ENCODE measurements around the gene OR4B1. TPM values are rescaled to one million over a fixed set of nuclear protein-coding genes. Genes with fewer than 3 reads are reported as not detected.
A peak's percentile ranks its signal among the peaks of the same experiment; 100 is the strongest.

The OR4B1 gene
- total and polyA plus RNA-seq, 2 donors (not counting 3 experiments of a cell fraction or from before 2014, with no cell fraction given): not detected

- Histone ChIP-seq H3K27ac (ENCODE audit: insufficient read depth, low read depth, low read length) (no peak overlapping the region), H2AFZ (ENCODE audit: low read depth, low read length) (no peak overlapping the region), H3K9me3 (replicated peaks; ENCODE audit: control insufficient read depth, insufficient read depth, low read length) (no peaks in the 10 kb centered on the region), H4K20me1 (replicated peaks; ENCODE audit: control insufficient read depth, extremely low read depth, insufficient read depth, low read length) (no peaks in the 10 kb centered on the region), H3K9me1 (replicated peaks; ENCODE audit: control insufficient read depth, extremely low read depth, insufficient read depth, low read length) (no peaks in the 10 kb centered on the region), H3K9ac (replicated peaks; ENCODE audit: extremely low read depth, insufficient read depth, low read length) (no peak overlapping the region), H3K79me2 (ENCODE audit: control insufficient read depth, insufficient read depth, low read length) (no peaks in the 10 kb centered on the region), H3K4me1 (ENCODE audit: control insufficient read depth, extremely low read depth, insufficient read depth, low read length) (peaks cover 6% of the 10 kb centered on the region), H3K4me3 (replicated peaks in 1 of 3; ENCODE audit: insufficient read depth in 1 of 3, low read depth in 1 of 3, low read length in 3 of 3) (no peak overlapping the region), H3K36me3 (ENCODE audit: control insufficient read depth in 2 of 2, extremely low read depth in 1 of 2, insufficient read depth in 2 of 2, low read length in 2 of 2) (no peaks in the 10 kb centered on the region), H3K27me3 (ENCODE audit: control insufficient read depth in 2 of 2, insufficient read depth in 2 of 2, low read length in 2 of 2) (no peaks in the 10 kb centered on the region), H3K4me2 (ENCODE audit: insufficient read depth, low read length) (no peak overlapping the region)
- no TSS peak for BruUV-seq (replicated peaks)
- intact Hi-C loops (cut with micrococcal nuclease): loop anchor here (2.0 to 10.0 kb wide), 4 partner anchors 56 to 1354 kb away; partner anchors contain the start of gene OR4S1
- dilution Hi-C loops (cut with MboI; ENCODE audit: extremely low pct_ligation_motif_present, low sequenced_read_pairs): no loop called here
- FAIRE-seq (peak; percentile 68), DNase-seq (ENCODE audit: low read depth, low spot score) (peak; percentile 52)
- POLR2A ChIA-PET: no interaction called here
- no peak for TF ChIP-seq MAX (IDR thresholded peaks at IDR 0.05; ENCODE audit: insufficient read depth, insufficient read length)
- TF ChIP-seq EZH2 (IDR thresholded peaks at IDR 0.05; ENCODE audit: borderline replicate concordance, low read depth, low read length, severe bottlenecking): no peak
- TF ChIP-seq CTCF (IDR thresholded peaks at IDR 0.05; ENCODE audit: extremely low read depth in 1 of 2, insufficient read depth in 1 of 2, low read depth in 1 of 2, low read length in 2 of 2): peak; percentile 84 to 98
- TF ChIP-seq POLR2AphosphoS5 (IDR thresholded peaks at IDR 0.05; ENCODE audit: insufficient read depth, low read depth, low read length): no peak
- TF ChIP-seq MYC (IDR thresholded peaks at IDR 0.05; ENCODE audit: low read depth, low read length): no peak
- TF ChIP-seq JUN (IDR thresholded peaks at IDR 0.05; ENCODE audit: borderline replicate concordance, insufficient read depth, insufficient read length, low read depth): no peak
- no peak for TF ChIP-seq GATA2 (IDR thresholded peaks at IDR 0.05; ENCODE audit: insufficient read depth, insufficient read length, low read depth, low read length)
- CTCF ChIA-PET: interaction anchor here (0.8 to 1.8 kb wide), 8 partner anchors 10 to 1823 kb away, joined by 3 to 11 read pairs (median 4); no protein-coding TSS in a partner anchor
Measured at GRCh38 chr11:48172818-48173609, 43.6 kb upstream of the OR4B1 start.

Measured in endothelial cell of umbilical vein (primary cell).